ENCODE results near the gene SLX4IP. TPM values are rescaled to one million over a fixed set of nuclear protein-coding genes. Genes with fewer than 3 reads are reported as not detected.

SLX4IP gene
- polyA plus RNA-seq, 1 experiment, result 2.8 TPM

GRCh38 chr20:10665027-10665561, 230.0 kb downstream of the SLX4IP start:
- no peak for TF ChIP-seq CTCF (IDR thresholded peaks at IDR 0.05; ENCODE audit: low read depth, low read length)
- H3K27me3 ChIP-seq (ENCODE audit: control insufficient read depth, insufficient read depth, low read length), result no peaks in the 10 kb centered on the region
- no peak overlapping the region for H3K4me3 ChIP-seq (ENCODE audit: low read depth, low read length)
- DNase-seq (ENCODE audit: low read depth, low spot score), result no peak
- ChIA-PET POLR2A (interaction anchor here (0.6 kb wide), 1 partner anchor 769 kb away, joined by 4 read pairs; no protein-coding TSS in a partner anchor), CTCF (no interaction called here)
- H3K27ac ChIP-seq (ENCODE audit: low read depth, low read length), result no peak overlapping the region
- H3K9me3 ChIP-seq (ENCODE audit: control insufficient read depth, insufficient read depth, low read length), result no peaks in the 10 kb centered on the region; the same call in 1 of the 2 replicates

GRCh38 chr20:10665791-10666190, 230.7 kb downstream of the SLX4IP start:
- no peak for DNase-seq (ENCODE audit: low read depth, low spot score)
- ChIA-PET POLR2A (interaction anchor here (0.6 kb wide), 1 partner anchor 97 kb away, joined by 3 read pairs; no protein-coding TSS in a partner anchor), CTCF (no interaction called here)
- no peak for TF ChIP-seq CTCF (IDR thresholded peaks at IDR 0.05; ENCODE audit: low read depth, low read length)
- Histone ChIP-seq H3K4me3 (ENCODE audit: low read depth, low read length) (no peak overlapping the region), H3K9me3 (ENCODE audit: control insufficient read depth, insufficient read depth, low read length) (no peaks in the 10 kb centered on the region; the same call in 1 of the 2 replicates), H3K27ac (ENCODE audit: low read depth, low read length) (no peak overlapping the region), H3K27me3 (ENCODE audit: control insufficient read depth, insufficient read depth, low read length) (no peaks in the 10 kb centered on the region)

GRCh38 chr20:10666221-10667076, 231.3 kb downstream of the SLX4IP start:
- Histone ChIP-seq H3K4me3 (ENCODE audit: low read depth, low read length) (no peak overlapping the region), H3K27ac (ENCODE audit: low read depth, low read length) (no peak overlapping the region), H3K9me3 (ENCODE audit: control insufficient read depth, insufficient read depth, low read length) (no peaks in the 10 kb centered on the region; the same call in 1 of the 2 replicates), H3K27me3 (ENCODE audit: control insufficient read depth, insufficient read depth, low read length) (no peaks in the 10 kb centered on the region)
- no peak for TF ChIP-seq CTCF (IDR thresholded peaks at IDR 0.05; ENCODE audit: low read depth, low read length)
- CTCF ChIA-PET, result no interaction called here
- POLR2A ChIA-PET, result no interaction called here
- DNase-seq (ENCODE audit: low read depth, low spot score), result no peak

GRCh38 chr20:10667077-10667401, 231.9 kb downstream of the SLX4IP start:
- no peak for TF ChIP-seq CTCF (IDR thresholded peaks at IDR 0.05; ENCODE audit: low read depth, low read length)
- Histone ChIP-seq H3K4me3 (ENCODE audit: low read depth, low read length) (no peak overlapping the region), H3K27me3 (ENCODE audit: control insufficient read depth, insufficient read depth, low read length) (no peaks in the 10 kb centered on the region), H3K9me3 (ENCODE audit: control insufficient read depth, insufficient read depth, low read length) (no peaks in the 10 kb centered on the region; the same call in 1 of the 2 replicates), H3K27ac (ENCODE audit: low read depth, low read length) (no peak overlapping the region)
- ChIA-PET CTCF (no interaction called here), POLR2A (no interaction called here)
- no peak for DNase-seq (ENCODE audit: low read depth, low spot score)

- ChIA-PET CTCF (no interaction called here), POLR2A (no interaction called here)
- no peaks in the 10 kb centered on the region; the same call in 1 of the 2 replicates for H3K9me3 ChIP-seq (ENCODE audit: control insufficient read depth, insufficient read depth, low read length)
- H3K27ac ChIP-seq (ENCODE audit: low read depth, low read length), result no peak overlapping the region
- no peak for TF ChIP-seq CTCF (IDR thresholded peaks at IDR 0.05; ENCODE audit: low read depth, low read length)
- H3K4me3 ChIP-seq (ENCODE audit: low read depth, low read length), result no peak overlapping the region
- no peaks in the 10 kb centered on the region for H3K27me3 ChIP-seq (ENCODE audit: control insufficient read depth, insufficient read depth, low read length)
- no peak for DNase-seq (ENCODE audit: low read depth, low spot score)
Measured at GRCh38 chr20:10667560-10668167, 232.6 kb downstream of the SLX4IP start.
